HCT116 (cell line): ENCODE measurements around the gene MARS1. TPM values are rescaled to one million over a fixed set of nuclear protein-coding genes. Genes with fewer than 3 reads are reported as not detected.

ENCODE experiments used
- ATAC-seq: fragments of 200-7000 bp; cut with Tn5 transposase; 2 replicates; pipeline ENCODE4 v1.9.1; 2020; ENCODE audit warnings: mild to moderate bottlenecking, moderate library complexity
- BruUV-seq: library from RNA; stranded (reverse); fragments of 400-500 nt; replicated peaks from 2 replicates; lab custom pipeline; 2021; lab: Mats Ljungman, UMichigan
- CTCF ChIA-PET: fragments of 300-600 bp; sonication (Branson Sonifier 250); formaldehyde crosslinking; loops from one replicate; lab custom pipeline; 2021; ENCODE audit warnings: antibody characterized with exemption; lab: Charles Lee
- POLR2A ChIA-PET: fragments of 300-600, 350-600 bp; sonication (Branson Sonifier 250); formaldehyde crosslinking; loops from one replicate; lab custom pipeline; 2021; ENCODE audit warnings: antibody characterized with exemption; lab: Charles Lee
- RAD21 ChIA-PET, 2 experiments: fragments of 300-600 bp; sonication (Branson Sonifier 250); formaldehyde crosslinking; loops; one replicate each; lab custom pipeline; 2023; ENCODE audit warnings: low total read pairs in 2 of 2; ENCODE audit not compliant: uncharacterized antibody in 2 of 2, unreplicated experiment in 2 of 2, low non-redundant PET in 1 of 2; lab: Charles Lee
- DNase-seq: peaks from one replicate; pipeline ENCODE4 v3.0.0-alpha.2; 2010; ENCODE audit warnings: low read depth, low spot score
- H2AFZ ChIP-seq: fragments of 200-600 bp; shearing (Covaris generic), sonication (generic); 2 replicates; pipeline ENCODE4 v1.6.1; 2017; ENCODE audit warnings: low read depth, mixed run types, mixed read lengths, antibody characterized with exemption, low read length; ENCODE audit not compliant: poor library complexity, severe bottlenecking
- H3K27ac ChIP-seq: 2 replicates; pipeline ENCODE4 v1.5.1; 2012; ENCODE audit warnings: low read depth, low read length
- H3K27me3 ChIP-seq: fragments of 200-600 bp; sonication (generic); 2 replicates; pipeline ENCODE4 v1.6.1; 2016; ENCODE audit warnings: mixed run types, low read length, mixed read lengths; ENCODE audit not compliant: insufficient read depth
- H3K36me3 ChIP-seq, 2 experiments: fragments of 200-500 bp in 1 of 2; fragments of 200-600 bp in 1 of 2; sonication (Bioruptor generic) in 1 of 2; sonication (generic) in 1 of 2; 2 replicates each; pipeline versions ENCODE4 v1.5.1 to v1.6.1; 2014 to 2016; ENCODE audit warnings: low read length in 2 of 2, inconsistent platforms in 1 of 2, mixed read lengths in 1 of 2, mixed run types in 1 of 2; ENCODE audit not compliant: insufficient read depth in 2 of 2, control insufficient read depth in 1 of 2
- H3K4me1 ChIP-seq, 2 experiments: fragments of 200-600 bp in 1 of 2; sonication (generic) in 1 of 2; 2 replicates each; pipeline versions ENCODE4 v1.5.1 to v1.6.1; 2012 to 2017; ENCODE audit warnings: low read length in 2 of 2, inconsistent platforms in 1 of 2, mild to moderate bottlenecking in 1 of 2, mixed read lengths in 1 of 2, mixed run types in 1 of 2, moderate library complexity in 1 of 2; ENCODE audit not compliant: insufficient read depth in 2 of 2, control insufficient read depth in 1 of 2
- H3K4me2 ChIP-seq: fragments of 200-600 bp; sonication (generic); 2 replicates; pipeline ENCODE4 v1.6.1; 2017; ENCODE audit warnings: mixed run types, low read length, mixed read lengths
- H3K4me3 ChIP-seq, 2 experiments: fragments of 200-600 bp in 1 of 2; sonication (generic) in 1 of 2; replicated peaks in 1 of 2; 2 replicates each; pipeline ENCODE4 v1.5.1; 2011 to 2016; ENCODE audit warnings: low read length in 2 of 2, control low read depth in 1 of 2, low read depth in 1 of 2, mild to moderate bottlenecking in 1 of 2, mixed read lengths in 1 of 2, mixed run types in 1 of 2
- H3K79me2 ChIP-seq: fragments of 200-600 bp; sonication (generic); 2 replicates; pipeline ENCODE4 v1.6.1; 2017; ENCODE audit warnings: mild to moderate bottlenecking, mixed run types, low read length, moderate library complexity, mixed read lengths; ENCODE audit not compliant: insufficient read depth
- H3K9ac ChIP-seq: fragments of 200-600 bp; sonication (generic); 2 replicates; pipeline ENCODE4 v1.6.1; 2016; ENCODE audit warnings: low read length, mixed read lengths
- H3K9me2 ChIP-seq: fragments of 200-600 bp; sonication (generic), shearing (Covaris generic); 2 replicates; pipeline ENCODE4 v1.6.1; 2017; ENCODE audit warnings: mixed run types, mild to moderate bottlenecking, moderate library complexity; ENCODE audit not compliant: insufficient read depth
- H3K9me3 ChIP-seq, 2 experiments: fragments of 200-500 bp in 1 of 2; fragments of 200-600 bp in 1 of 2; sonication (Bioruptor generic) in 1 of 2; sonication (generic) in 1 of 2; 2 replicates each; pipeline ENCODE4 v1.6.1; 2014 to 2017; ENCODE audit warnings: low read length in 2 of 2, mixed read lengths in 2 of 2, inconsistent platforms in 1 of 2, low read depth in 1 of 2, mild to moderate bottlenecking in 1 of 2, mixed run types in 1 of 2, moderate library complexity in 1 of 2; ENCODE audit not compliant: control insufficient read depth in 1 of 2, insufficient read depth in 1 of 2
- H4K20me1 ChIP-seq: fragments of 200-600 bp; sonication (generic), shearing (Covaris generic); 2 replicates; pipeline ENCODE4 v1.6.1; 2017; ENCODE audit warnings: mixed run types, mild to moderate bottlenecking, moderate library complexity; ENCODE audit not compliant: insufficient read depth
- CBX3 ChIP-seq: IDR thresholded peaks from 2 replicates; pipeline ENCODE4 v1.6.1; 2012; ENCODE audit warnings: low read depth
- EZH2 ChIP-seq: fragments of 200-600 bp; sonication (generic); IDR thresholded peaks from 2 replicates; pipeline ENCODE4 v1.6.1; 2017; ENCODE audit warnings: antibody characterized with exemption, mixed run types
- EZH2phosphoT487 ChIP-seq: fragments of 200-600 bp; IDR thresholded peaks from 2 replicates; pipeline ENCODE4 v1.6.1; 2018; ENCODE audit warnings: antibody characterized with exemption, borderline replicate concordance
- FOSL1 ChIP-seq: IDR thresholded peaks from 2 replicates; pipeline ENCODE4 v1.6.1; 2012; ENCODE audit warnings: low read depth
- TCF7L2 ChIP-seq: IDR thresholded peaks from 2 replicates; pipeline ENCODE4 v1.7.0; 2011; ENCODE audit warnings: borderline replicate concordance, inconsistent platforms; ENCODE audit not compliant: insufficient read depth, insufficient read length; ENCODE audit errors: extremely low read depth
- ZBTB33 ChIP-seq: IDR thresholded peaks from 2 replicates; pipeline ENCODE4 v1.6.1; 2011; ENCODE audit warnings: mild to moderate bottlenecking, low read length, moderate library complexity; ENCODE audit not compliant: insufficient replicate concordance; ENCODE audit errors: extremely low read depth
- ZFX ChIP-seq: fragments of 450-650 bp; IDR thresholded peaks from 2 replicates; pipeline ENCODE4 v1.6.1; 2017
- ZNF274 ChIP-seq: fragments of 200-500 bp; sonication (Bioruptor generic); IDR thresholded peaks from 2 replicates; pipeline ENCODE4 v1.6.1; 2014; ENCODE audit warnings: mild to moderate bottlenecking, low read depth, low read length, inconsistent platforms
- intact Hi-C: fragments of 100-400 bp; cut with micrococcal nuclease; formaldehyde crosslinking; loops from 2 replicates; pipeline ENCODE4 v1.10.0; 2022
- total RNA-seq: library from RNA; stranded (reverse); gene quantifications from one replicate; pipeline ENCODE4 v1.2.1, GENCODE V29; 2021; ENCODE audit not compliant: unreplicated experiment
- TF ChIP-seq, protein P1 (sequence below): IDR thresholded peaks from 2 replicates; pipeline ENCODE4 v1.6.1; 2012

The MARS1 gene
- total RNA-seq, 1 experiment from 2014 or later, result 344 TPM

GRCh38 chr12:57461276-57461916 lies 26.5 kb upstream of the MARS1 start:
- H3K79me2 ChIP-seq, result no peaks in the 10 kb centered on the region
- ChIA-PET CTCF (interaction anchor here (1.2 to 1.7 kb wide), 2 partner anchors 9 to 218 kb away, joined by 3 to 7 read pairs; no protein-coding TSS in a partner anchor), POLR2A (interaction anchor here (0.5 kb wide), 1 partner anchor 106 kb away, joined by 3 read pairs; no protein-coding TSS in a partner anchor), RAD21 (no interaction called here)
- ATAC-seq (peak; percentile 51), DNase-seq (no peak)
- intact Hi-C loops, result loop anchor here (5.0 kb wide), 1 partner anchor 374 kb away; the partner anchor contains the start of gene NAB2
- H3K36me3 ChIP-seq, result no peaks in the 10 kb centered on the region
- no TSS peak for BruUV-seq
- H4K20me1 ChIP-seq, result no peaks in the 10 kb centered on the region
- H3K9me3 ChIP-seq, result no peaks in the 10 kb centered on the region
- peak overlapping the region; percentile 56 for H3K9ac ChIP-seq
- peak overlapping the region; percentile 65 for H3K27ac ChIP-seq
- H3K9me2 ChIP-seq, result no peaks in the 10 kb centered on the region
- peak overlapping the region; percentile 75 for H3K4me3 ChIP-seq
- H3K4me1 ChIP-seq, result peaks cover 20 to 49% of the 10 kb centered on the region in 2 experiments
- no peaks in the 10 kb centered on the region for H3K27me3 ChIP-seq
- peak overlapping the region; percentile 99 for H3K4me2 ChIP-seq
- TF ChIP-seq TCF7L2 (no peak), CBX3 (no peak)
- no peak overlapping the region for H2AFZ ChIP-seq

- ChIA-PET CTCF (interaction anchor here (0.6 to 1.7 kb wide), 4 partner anchors 9 to 248 kb away, joined by 3 to 7 read pairs (median 4); no protein-coding TSS in a partner anchor), POLR2A (no interaction called here), RAD21 (no interaction called here)
- DNase-seq (no peak), ATAC-seq (peak; percentile 4)
- peak overlapping the region; percentile 56 for H3K9ac ChIP-seq
- TF ChIP-seq FOSL1, result no peak
- no peak for TF ChIP-seq TCF7L2
- TF ChIP-seq, protein P1, sequence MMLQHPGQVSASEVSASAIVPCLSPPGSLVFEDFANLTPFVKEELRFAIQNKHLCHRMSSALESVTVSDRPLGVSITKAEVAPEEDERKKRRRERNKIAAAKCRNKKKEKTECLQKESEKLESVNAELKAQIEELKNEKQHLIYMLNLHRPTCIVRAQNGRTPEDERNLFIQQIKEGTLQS, result no peak
- TF ChIP-seq EZH2phosphoT487, result no peak
- no peak for TF ChIP-seq ZNF274
- no peak for TF ChIP-seq EZH2
- TF ChIP-seq ZFX, result no peak
- TF ChIP-seq ZBTB33, result no peak
- no peaks in the 10 kb centered on the region for H4K20me1 ChIP-seq
- peak overlapping the region; percentile 65 for H3K27ac ChIP-seq
- no peaks in the 10 kb centered on the region for H3K79me2 ChIP-seq
- no peaks in the 10 kb centered on the region for H3K9me3 ChIP-seq
- H3K27me3 ChIP-seq, result no peaks in the 10 kb centered on the region
- no peaks in the 10 kb centered on the region for H3K36me3 ChIP-seq
- peak overlapping the region; percentile 75 for H3K4me3 ChIP-seq
- H3K4me2 ChIP-seq, result peak overlapping the region; percentile 99
- BruUV-seq, result no TSS peak
- H2AFZ ChIP-seq, result no peak overlapping the region
- no peaks in the 10 kb centered on the region for H3K9me2 ChIP-seq
- intact Hi-C loops, result loop anchor here (5.0 kb wide), 1 partner anchor 375 kb away; the partner anchor contains the start of gene NAB2
- peaks cover 20 to 44% of the 10 kb centered on the region in 2 experiments for H3K4me1 ChIP-seq
These were observed 26.0 kb upstream of the MARS1 start for GRCh38 chr12:57461917-57462250.
